ENCODE data around the gene PIK3R3. TPM values are rescaled to one million over a fixed set of nuclear protein-coding genes. Genes with fewer than 3 reads are reported as not detected.
A peak's percentile ranks its signal among the peaks of the same experiment; 100 is the strongest.

The PIK3R3 gene
- total RNA-seq, 1 experiment from 2014 or later, result 10.4 TPM

DNA sequence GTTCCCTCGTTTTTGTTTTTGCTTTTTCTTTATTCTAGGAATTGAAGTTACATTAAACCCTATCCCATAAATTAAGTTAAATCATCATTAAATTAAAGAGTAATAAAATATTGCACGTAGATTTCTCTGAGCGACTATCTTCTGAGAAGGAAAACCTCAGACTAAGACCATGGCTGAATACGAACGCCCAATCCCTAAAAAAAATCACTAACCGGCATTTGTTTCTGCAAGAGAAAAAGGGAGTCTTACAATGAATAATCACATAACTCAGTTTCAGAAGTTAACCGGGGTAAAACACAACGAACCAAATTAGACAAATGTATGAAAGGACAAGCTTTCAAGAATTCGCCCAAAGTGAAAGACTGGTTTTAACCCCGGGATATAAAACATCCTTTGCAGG is 1.3 kb downstream of the PIK3R3 start:
- H3K4me2 ChIP-seq (ENCODE audit: low read depth, low read length, poor library complexity, severe bottlenecking), result peak overlapping the region; percentile 82
- no peaks in the 10 kb centered on the region for H3K9me2 ChIP-seq (replicated peaks; ENCODE audit: insufficient read depth, low read length)
- H4K20me1 ChIP-seq (ENCODE audit: insufficient read depth, low read depth, low read length), result no peaks in the 10 kb centered on the region
- peak overlapping the region; percentile 92 for H3K9ac ChIP-seq (ENCODE audit: low read length)
- H3K36me3 ChIP-seq (ENCODE audit: insufficient read depth, low read length), result peaks cover 5% of the 10 kb centered on the region; the same call in 1 of the 2 replicates
- peaks cover 58% of the 10 kb centered on the region for H3K79me2 ChIP-seq (ENCODE audit: low read length)
- H2AFZ ChIP-seq (ENCODE audit: low read length), result no peak overlapping the region
- peaks cover 42% of the 10 kb centered on the region for H3K4me1 ChIP-seq (ENCODE audit: low read length)
- H3K4me3 ChIP-seq (ENCODE audit: low read length), result peak overlapping the region; percentile 75
- H3K9me3 ChIP-seq (ENCODE audit: low read length), result no peaks in the 10 kb centered on the region
- no peaks in the 10 kb centered on the region for H3K27me3 ChIP-seq (ENCODE audit: low read length)
- peak; percentile 47 for DNase-seq
- peak overlapping the region; percentile 20 for H3K27ac ChIP-seq (ENCODE audit: low read length)

DNA sequence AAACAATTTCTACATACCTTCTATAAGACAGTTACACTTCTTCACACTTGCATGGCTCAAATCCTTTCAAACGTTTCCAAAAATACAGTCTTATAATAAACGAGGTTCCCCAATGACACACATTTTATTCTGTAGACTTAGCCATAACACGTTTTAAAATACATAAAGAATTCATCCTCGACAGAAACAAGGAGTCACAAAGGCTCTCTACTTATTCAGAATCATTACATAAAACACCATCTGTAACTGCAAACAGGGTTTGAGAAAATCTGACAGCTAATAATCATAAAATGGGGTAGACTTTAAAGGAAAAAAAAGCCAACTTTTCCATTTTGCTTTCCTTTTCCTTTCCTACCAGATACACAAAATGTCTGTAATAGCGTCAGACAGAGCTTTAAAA is 1.8 kb downstream of the PIK3R3 start:
- Histone ChIP-seq H3K9me3 (ENCODE audit: low read length) (no peaks in the 10 kb centered on the region), H2AFZ (ENCODE audit: low read length) (no peak overlapping the region), H4K20me1 (ENCODE audit: insufficient read depth, low read depth, low read length) (no peaks in the 10 kb centered on the region), H3K4me1 (ENCODE audit: low read length) (peaks cover 42% of the 10 kb centered on the region), H3K9ac (ENCODE audit: low read length) (peak overlapping the region; percentile 92), H3K36me3 (ENCODE audit: insufficient read depth, low read length) (peaks cover 5% of the 10 kb centered on the region; the same call in 1 of the 2 replicates), H3K79me2 (ENCODE audit: low read length) (peaks cover 61% of the 10 kb centered on the region), H3K27ac (ENCODE audit: low read length) (peak overlapping the region; percentile 20), H3K27me3 (ENCODE audit: low read length) (no peaks in the 10 kb centered on the region), H3K4me3 (ENCODE audit: low read length) (peak overlapping the region; percentile 75), H3K9me2 (replicated peaks; ENCODE audit: insufficient read depth, low read length) (no peaks in the 10 kb centered on the region), H3K4me2 (ENCODE audit: low read depth, low read length, poor library complexity, severe bottlenecking) (peak overlapping the region; percentile 82)
- DNase-seq, result no peak

DNA sequence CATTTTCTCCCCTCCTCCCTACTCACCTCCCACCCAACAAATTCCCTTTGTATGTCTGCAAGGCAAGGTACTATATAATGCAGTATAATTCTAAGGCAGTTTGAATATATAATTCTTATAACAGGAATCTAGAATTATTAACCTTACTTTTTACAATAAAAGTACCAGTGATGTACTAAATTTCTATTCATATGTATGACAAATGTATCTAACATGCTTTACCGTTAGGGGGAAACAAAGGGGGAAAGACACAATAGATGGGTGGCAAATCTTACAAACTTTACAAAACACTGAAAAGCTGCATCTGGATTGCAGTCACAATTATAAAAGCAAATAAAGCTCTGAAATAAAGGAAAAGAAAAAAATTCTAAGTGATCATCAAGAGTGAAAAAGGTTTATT is 2.3 kb downstream of the PIK3R3 start:
- DNase-seq, result no peak
- Histone ChIP-seq H3K4me3 (ENCODE audit: low read length) (peak overlapping the region; percentile 75), H2AFZ (ENCODE audit: low read length) (no peak overlapping the region), H3K9me3 (ENCODE audit: low read length) (no peaks in the 10 kb centered on the region), H3K79me2 (ENCODE audit: low read length) (peaks cover 66% of the 10 kb centered on the region), H3K36me3 (ENCODE audit: insufficient read depth, low read length) (peaks cover 5% of the 10 kb centered on the region; the same call in 1 of the 2 replicates), H3K9me2 (replicated peaks; ENCODE audit: insufficient read depth, low read length) (no peaks in the 10 kb centered on the region), H3K27me3 (ENCODE audit: low read length) (no peaks in the 10 kb centered on the region), H3K4me1 (ENCODE audit: low read length) (peaks cover 42% of the 10 kb centered on the region), H4K20me1 (ENCODE audit: insufficient read depth, low read depth, low read length) (no peaks in the 10 kb centered on the region), H3K27ac (ENCODE audit: low read length) (peak overlapping the region; percentile 20), H3K4me2 (ENCODE audit: low read depth, low read length, poor library complexity, severe bottlenecking) (peak overlapping the region; percentile 82), H3K9ac (ENCODE audit: low read length) (peak overlapping the region; percentile 92)

DNA sequence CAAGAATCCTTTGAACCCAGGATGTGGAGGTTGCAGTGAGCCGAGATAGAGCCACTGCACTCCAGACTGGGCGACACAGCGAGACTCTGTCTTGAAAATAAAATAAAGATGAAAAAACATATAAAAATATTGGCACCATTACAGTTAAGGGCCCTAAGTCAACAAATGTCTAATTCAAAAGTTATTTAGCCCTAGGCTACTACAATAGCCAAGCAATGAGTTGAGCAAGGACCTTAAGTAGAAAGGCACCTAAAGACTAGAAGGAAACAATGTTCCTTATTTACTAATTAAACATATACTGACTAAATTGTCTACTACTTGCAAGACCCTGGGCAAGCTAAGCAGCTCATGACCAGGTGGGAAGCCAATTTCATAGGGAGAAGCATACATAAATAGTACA is 4.1 kb downstream of the PIK3R3 start:
- DNase-seq, result no peak
- no peaks in the 10 kb centered on the region for H3K9me2 ChIP-seq (replicated peaks; ENCODE audit: insufficient read depth, low read length)
- no peaks in the 10 kb centered on the region for H4K20me1 ChIP-seq (ENCODE audit: insufficient read depth, low read depth, low read length)
- no peak overlapping the region for H3K9ac ChIP-seq (ENCODE audit: low read length)
- H3K9me3 ChIP-seq (ENCODE audit: low read length), result no peaks in the 10 kb centered on the region
- no peak overlapping the region for H2AFZ ChIP-seq (ENCODE audit: low read length)
- no peak overlapping the region for H3K4me2 ChIP-seq (ENCODE audit: low read depth, low read length, poor library complexity, severe bottlenecking)
- H3K27ac ChIP-seq (ENCODE audit: low read length), result no peak overlapping the region
- H3K79me2 ChIP-seq (ENCODE audit: low read length), result peaks cover 78% of the 10 kb centered on the region
- H3K4me3 ChIP-seq (ENCODE audit: low read length), result no peak overlapping the region
- peaks cover 5% of the 10 kb centered on the region; the same call in 1 of the 2 replicates for H3K36me3 ChIP-seq (ENCODE audit: insufficient read depth, low read length)
- H3K4me1 ChIP-seq (ENCODE audit: low read length), result peaks cover 24% of the 10 kb centered on the region
- no peaks in the 10 kb centered on the region for H3K27me3 ChIP-seq (ENCODE audit: low read length)

DNA sequence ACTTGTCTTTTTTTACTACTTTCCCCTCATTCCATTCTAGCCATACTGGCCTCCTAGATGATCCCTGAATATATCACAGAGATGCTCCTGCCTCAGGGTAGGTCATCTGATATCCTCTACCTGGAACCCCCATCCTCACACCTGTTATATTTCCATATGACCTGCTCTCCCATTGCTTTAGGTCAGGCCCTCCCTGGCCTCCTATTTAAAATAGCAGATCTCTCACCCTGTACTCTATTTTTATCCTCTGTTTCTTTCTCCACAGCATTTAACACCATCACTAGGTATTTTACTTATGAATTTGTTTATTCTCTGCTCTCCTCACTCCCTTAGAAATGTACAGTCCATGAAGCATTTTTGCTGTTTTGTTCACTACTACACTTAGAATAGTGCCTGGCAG is 13.6 kb downstream of the PIK3R3 start:
- Histone ChIP-seq H2AFZ (ENCODE audit: low read length) (no peak overlapping the region), H3K36me3 (ENCODE audit: insufficient read depth, low read length) (no peaks in the 10 kb centered on the region), H3K4me1 (ENCODE audit: low read length) (peaks cover 42% of the 10 kb centered on the region), H3K9me3 (ENCODE audit: low read length) (no peaks in the 10 kb centered on the region), H3K27ac (ENCODE audit: low read length) (no peak overlapping the region), H3K79me2 (ENCODE audit: low read length) (peaks cover 96% of the 10 kb centered on the region), H3K4me3 (ENCODE audit: low read length) (no peak overlapping the region), H4K20me1 (ENCODE audit: insufficient read depth, low read depth, low read length) (no peaks in the 10 kb centered on the region), H3K4me2 (ENCODE audit: low read depth, low read length, poor library complexity, severe bottlenecking) (no peak overlapping the region), H3K27me3 (ENCODE audit: low read length) (no peaks in the 10 kb centered on the region), H3K9ac (ENCODE audit: low read length) (no peak overlapping the region), H3K9me2 (replicated peaks; ENCODE audit: insufficient read depth, low read length) (no peaks in the 10 kb centered on the region)
- no peak for DNase-seq

DNA sequence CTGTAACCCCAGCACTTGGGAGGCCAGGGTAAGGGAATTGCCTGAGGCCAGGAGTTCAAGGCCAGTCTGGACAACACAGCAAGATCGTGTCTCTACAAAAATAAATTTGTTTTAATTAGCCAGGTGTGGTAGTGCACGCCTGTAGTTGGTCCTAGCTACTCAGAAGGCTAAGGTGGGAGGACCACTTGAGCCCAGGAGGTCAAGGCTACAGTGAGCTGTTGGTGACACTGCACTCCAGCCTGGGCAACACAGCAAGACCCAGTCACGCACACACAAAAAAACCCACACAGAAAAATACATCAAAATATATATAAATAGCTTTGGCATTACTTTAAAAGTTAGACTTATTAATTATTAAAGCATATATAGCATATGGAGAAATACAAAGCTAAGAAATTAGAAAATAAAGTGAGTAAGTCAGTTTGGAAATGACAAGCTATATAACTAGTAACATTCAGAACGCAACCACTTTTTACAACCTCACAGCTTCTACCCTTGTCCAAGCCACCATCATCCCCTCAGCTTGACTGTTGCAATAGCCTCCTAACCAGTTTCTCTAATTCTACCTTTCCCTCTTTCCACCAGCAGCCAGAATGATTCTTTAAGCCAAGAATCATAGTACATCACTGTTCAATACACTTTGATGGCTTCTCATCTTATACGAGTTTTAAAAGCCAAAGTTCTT is 14.5 kb downstream of the PIK3R3 start:
- Histone ChIP-seq H2AFZ (ENCODE audit: low read length) (no peak overlapping the region), H3K27ac (ENCODE audit: low read length) (no peak overlapping the region), H3K9me3 (ENCODE audit: low read length) (no peaks in the 10 kb centered on the region), H3K9me2 (replicated peaks; ENCODE audit: insufficient read depth, low read length) (no peaks in the 10 kb centered on the region), H3K4me3 (ENCODE audit: low read length) (no peak overlapping the region), H3K4me1 (ENCODE audit: low read length) (peaks cover 46% of the 10 kb centered on the region), H3K9ac (ENCODE audit: low read length) (no peak overlapping the region), H4K20me1 (ENCODE audit: insufficient read depth, low read depth, low read length) (no peaks in the 10 kb centered on the region), H3K36me3 (ENCODE audit: insufficient read depth, low read length) (no peaks in the 10 kb centered on the region), H3K79me2 (ENCODE audit: low read length) (peaks cover 95% of the 10 kb centered on the region), H3K4me2 (ENCODE audit: low read depth, low read length, poor library complexity, severe bottlenecking) (no peak overlapping the region), H3K27me3 (ENCODE audit: low read length) (no peaks in the 10 kb centered on the region)
- no peak for DNase-seq

DNA sequence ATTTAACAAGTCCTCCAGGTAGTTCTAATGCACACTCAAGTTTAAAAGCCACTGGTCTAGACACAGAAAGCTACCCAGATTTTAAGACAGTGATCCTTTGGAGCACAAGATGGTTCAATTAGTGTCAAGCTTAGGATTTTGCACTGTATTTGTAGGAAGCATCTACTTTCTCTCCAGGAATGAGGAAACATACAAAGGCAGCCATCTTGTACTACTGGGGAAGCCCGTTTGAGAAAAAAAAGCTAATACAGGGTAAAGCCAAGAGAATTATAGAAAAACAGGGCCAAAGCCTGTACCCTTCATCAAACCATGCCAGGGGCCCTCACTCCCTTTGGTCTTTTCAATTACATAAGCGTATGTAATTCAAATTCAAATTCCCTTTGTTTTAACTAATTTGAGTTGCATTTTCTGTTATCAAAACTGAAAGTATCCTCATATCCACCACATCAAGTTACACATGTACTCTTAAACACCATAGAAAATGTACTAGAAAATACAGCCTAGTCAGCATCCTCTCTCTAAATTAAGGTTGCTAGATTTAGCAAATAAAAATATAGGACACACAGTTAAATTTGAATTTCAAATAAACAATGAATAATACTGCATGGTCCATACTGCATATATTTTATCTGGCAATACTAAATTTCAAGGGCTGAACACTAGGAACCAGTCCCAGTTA is 17.4 kb downstream of the PIK3R3 start:
- Histone ChIP-seq H3K9me2 (replicated peaks; ENCODE audit: insufficient read depth, low read length) (no peaks in the 10 kb centered on the region), H3K9me3 (ENCODE audit: low read length) (no peaks in the 10 kb centered on the region), H3K4me2 (ENCODE audit: low read depth, low read length, poor library complexity, severe bottlenecking) (peak overlapping the region; percentile 35), H4K20me1 (ENCODE audit: insufficient read depth, low read depth, low read length) (no peaks in the 10 kb centered on the region), H3K27me3 (ENCODE audit: low read length) (no peaks in the 10 kb centered on the region), H3K4me1 (ENCODE audit: low read length) (peaks cover 45% of the 10 kb centered on the region), H3K4me3 (ENCODE audit: low read length) (0 out of 2 replicates have a peak overlapping the region, but pooled peaks have one; percentile 2), H2AFZ (ENCODE audit: low read length) (no peak overlapping the region; the same call in 1 of the 2 replicates), H3K36me3 (ENCODE audit: insufficient read depth, low read length) (no peaks in the 10 kb centered on the region), H3K9ac (ENCODE audit: low read length) (no peak overlapping the region), H3K79me2 (ENCODE audit: low read length) (peaks cover 94% of the 10 kb centered on the region), H3K27ac (ENCODE audit: low read length) (peak overlapping the region; percentile 24)
- DNase-seq, result no peak

DNA sequence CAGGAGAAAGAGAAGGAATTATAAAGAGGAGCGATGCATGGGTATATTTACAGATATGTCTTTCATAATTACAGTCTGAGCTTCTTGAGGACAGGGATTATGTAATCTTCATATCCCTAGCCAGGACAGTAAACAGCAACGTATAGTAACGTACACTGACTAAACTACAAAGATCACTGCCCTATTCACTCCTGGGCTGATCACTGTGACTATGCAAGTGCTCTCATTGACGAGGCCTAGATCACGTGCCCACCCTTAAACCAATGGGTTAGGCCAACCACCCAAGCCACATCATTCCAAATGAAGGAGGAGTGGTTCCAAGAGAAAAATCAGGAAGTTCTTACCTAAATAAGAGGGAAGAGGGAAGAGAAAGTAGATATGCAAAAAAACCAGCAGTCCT is 18.5 kb downstream of the PIK3R3 start:
- Histone ChIP-seq H3K4me1 (ENCODE audit: low read length) (peaks cover 38% of the 10 kb centered on the region), H2AFZ (ENCODE audit: low read length) (no peak overlapping the region), H3K27ac (ENCODE audit: low read length) (no peak overlapping the region), H3K36me3 (ENCODE audit: insufficient read depth, low read length) (no peaks in the 10 kb centered on the region), H3K4me3 (ENCODE audit: low read length) (no peak overlapping the region), H3K27me3 (ENCODE audit: low read length) (no peaks in the 10 kb centered on the region), H3K9ac (ENCODE audit: low read length) (no peak overlapping the region), H3K9me2 (replicated peaks; ENCODE audit: insufficient read depth, low read length) (no peaks in the 10 kb centered on the region), H3K9me3 (ENCODE audit: low read length) (no peaks in the 10 kb centered on the region), H4K20me1 (ENCODE audit: insufficient read depth, low read depth, low read length) (no peaks in the 10 kb centered on the region), H3K79me2 (ENCODE audit: low read length) (peaks cover 91% of the 10 kb centered on the region), H3K4me2 (ENCODE audit: low read depth, low read length, poor library complexity, severe bottlenecking) (no peak overlapping the region)
- DNase-seq, result no peak
